GM15510 (cell line): ENCODE measurements around the gene MXRA7.

Source experiments
- POLR2A ChIP-seq: IDR thresholded peaks from 3 replicates; pipeline ENCODE4 v1.6.1; 2011; ENCODE audit warnings: borderline replicate concordance; ENCODE audit not compliant: insufficient read length; ENCODE audit errors: extremely low read depth

MXRA7 gene

GRCh38 chr17:76723812-76724211, 13.0 kb upstream of the MXRA7 start:
- no peak for TF ChIP-seq POLR2A

- TF ChIP-seq POLR2A = no peak
Observed at GRCh38 chr17:76722279-76722678, 11.5 kb upstream of the MXRA7 start.

- TF ChIP-seq POLR2A = no peak
Observed at GRCh38 chr17:76721463-76721862, 10.7 kb upstream of the MXRA7 start.

- no peak for TF ChIP-seq POLR2A
Observed at GRCh38 chr17:76720941-76721340, 10.2 kb upstream of the MXRA7 start.

GRCh38 chr17:76720211-76720610, 9.4 kb upstream of the MXRA7 start:
- TF ChIP-seq POLR2A = no peak

GRCh38 chr17:76718516-76718915, 7.8 kb upstream of the MXRA7 start:
- TF ChIP-seq POLR2A = no peak

- TF ChIP-seq POLR2A = no peak
Observed at GRCh38 chr17:76716839-76717215, 6.1 kb upstream of the MXRA7 start.

- no peak for TF ChIP-seq POLR2A
Observed at GRCh38 chr17:76716146-76716838, 5.5 kb upstream of the MXRA7 start.

- TF ChIP-seq POLR2A = no peak
Observed at GRCh38 chr17:76715496-76715830, 4.7 kb upstream of the MXRA7 start.

- no peak for TF ChIP-seq POLR2A
Observed at GRCh38 chr17:76714822-76715495, 4.2 kb upstream of the MXRA7 start.

- TF ChIP-seq POLR2A = no peak
Observed at GRCh38 chr17:76714336-76714735, 3.6 kb upstream of the MXRA7 start.

- TF ChIP-seq POLR2A = no peak
Observed at GRCh38 chr17:76713765-76714164, 3.0 kb upstream of the MXRA7 start.

- no peak for TF ChIP-seq POLR2A
Observed at GRCh38 chr17:76709077-76709950, 1.5 kb downstream of the MXRA7 start.

GRCh38 chr17:76707985-76708807, 2.6 kb downstream of the MXRA7 start:
- TF ChIP-seq POLR2A = no peak

GRCh38 chr17:76706817-76707216, 3.9 kb downstream of the MXRA7 start:
- TF ChIP-seq POLR2A = no peak

GRCh38 chr17:76704805-76705204, 6.0 kb downstream of the MXRA7 start:
- no peak for TF ChIP-seq POLR2A
